ENCODE data around the gene TRAF3IP3.
A peak's percentile ranks its signal among the peaks of the same experiment; 100 is the strongest.

TRAF3IP3 gene

GRCh38 chr1:209797978-209798639 is 42.3 kb downstream of the TRAF3IP3 start:
- no peak overlapping the region for H3K4me3 ChIP-seq (ENCODE audit: low read depth, low read length)

GRCh38 chr1:209800984-209801834 is 45.4 kb downstream of the TRAF3IP3 start:
- no peak overlapping the region for H3K4me3 ChIP-seq (ENCODE audit: low read depth, low read length)

- H3K4me3 ChIP-seq (ENCODE audit: low read depth, low read length) = no peak overlapping the region
Measured at GRCh38 chr1:209802117-209802779, 46.4 kb downstream of the TRAF3IP3 start.

GRCh38 chr1:209802780-209803152 is 46.9 kb downstream of the TRAF3IP3 start:
- no peak overlapping the region for H3K4me3 ChIP-seq (ENCODE audit: low read depth, low read length)

- H3K4me3 ChIP-seq (ENCODE audit: low read depth, low read length) = no peak overlapping the region
Measured at GRCh38 chr1:209803568-209803967, 47.7 kb downstream of the TRAF3IP3 start.

- H3K4me3 ChIP-seq (ENCODE audit: low read depth, low read length) = peak overlapping the region; percentile 79
Measured at GRCh38 chr1:209805341-209805781, 49.5 kb downstream of the TRAF3IP3 start.

- peak within 1 kb of the TSS; percentile 79 for H3K4me3 ChIP-seq (ENCODE audit: low read depth, low read length)
Measured at GRCh38 chr1:209805875-209806760, 50.3 kb downstream of the TRAF3IP3 start, which contains the start of gene IRF6. Gene IRF6, minus strand, starts transcription at chr1:209806142. Its CDS starts 4,729 bp downstream, at chr1:209801413.

- no peak overlapping the region for H3K4me3 ChIP-seq (ENCODE audit: low read depth, low read length)
Measured at GRCh38 chr1:209807509-209807908, 51.7 kb downstream of the TRAF3IP3 start.

- H3K4me3 ChIP-seq (ENCODE audit: low read depth, low read length) = no peak overlapping the region
Measured at GRCh38 chr1:209808059-209808581, 52.3 kb downstream of the TRAF3IP3 start.

- no peak overlapping the region for H3K4me3 ChIP-seq (ENCODE audit: low read depth, low read length)
Measured at GRCh38 chr1:209809611-209810010, 53.8 kb downstream of the TRAF3IP3 start.

- no peak overlapping the region for H3K4me3 ChIP-seq (ENCODE audit: low read depth, low read length)
Measured at GRCh38 chr1:209810783-209811182, 54.9 kb downstream of the TRAF3IP3 start.

GRCh38 chr1:209813902-209814301 is 58.0 kb downstream of the TRAF3IP3 start:
- no peak overlapping the region for H3K4me3 ChIP-seq (ENCODE audit: low read depth, low read length)

GRCh38 chr1:209815490-209815889 is 59.6 kb downstream of the TRAF3IP3 start:
- H3K4me3 ChIP-seq (ENCODE audit: low read depth, low read length) = no peak overlapping the region

GRCh38 chr1:209815931-209816341 is 60.1 kb downstream of the TRAF3IP3 start:
- no peak overlapping the region for H3K4me3 ChIP-seq (ENCODE audit: low read depth, low read length)

GRCh38 chr1:209816923-209817322 is 61.1 kb downstream of the TRAF3IP3 start:
- no peak overlapping the region for H3K4me3 ChIP-seq (ENCODE audit: low read depth, low read length)

GRCh38 chr1:209817691-209818090 is 61.8 kb downstream of the TRAF3IP3 start:
- H3K4me3 ChIP-seq (ENCODE audit: low read depth, low read length) = no peak overlapping the region

- no peak overlapping the region for H3K4me3 ChIP-seq (ENCODE audit: low read depth, low read length)
Measured at GRCh38 chr1:209819058-209819457, 63.2 kb downstream of the TRAF3IP3 start.

- H3K4me3 ChIP-seq (ENCODE audit: low read depth, low read length) = no peak overlapping the region
Measured at GRCh38 chr1:209820986-209821385, 65.1 kb downstream of the TRAF3IP3 start.

GRCh38 chr1:209822706-209823105 is 66.9 kb downstream of the TRAF3IP3 start:
- H3K4me3 ChIP-seq (ENCODE audit: low read depth, low read length) = no peak overlapping the region

Data from iPS-11a (cell line).